NCI-H748 (cell line): Measurements from ENCODE around the gene LRP2.

Experiments
- DNase-seq: peaks from one replicate; lab custom pipeline; 2025; ENCODE audit not compliant: unreplicated experiment; lab: John Stamatoyannopoulos, UW

The LRP2 gene

DNA sequence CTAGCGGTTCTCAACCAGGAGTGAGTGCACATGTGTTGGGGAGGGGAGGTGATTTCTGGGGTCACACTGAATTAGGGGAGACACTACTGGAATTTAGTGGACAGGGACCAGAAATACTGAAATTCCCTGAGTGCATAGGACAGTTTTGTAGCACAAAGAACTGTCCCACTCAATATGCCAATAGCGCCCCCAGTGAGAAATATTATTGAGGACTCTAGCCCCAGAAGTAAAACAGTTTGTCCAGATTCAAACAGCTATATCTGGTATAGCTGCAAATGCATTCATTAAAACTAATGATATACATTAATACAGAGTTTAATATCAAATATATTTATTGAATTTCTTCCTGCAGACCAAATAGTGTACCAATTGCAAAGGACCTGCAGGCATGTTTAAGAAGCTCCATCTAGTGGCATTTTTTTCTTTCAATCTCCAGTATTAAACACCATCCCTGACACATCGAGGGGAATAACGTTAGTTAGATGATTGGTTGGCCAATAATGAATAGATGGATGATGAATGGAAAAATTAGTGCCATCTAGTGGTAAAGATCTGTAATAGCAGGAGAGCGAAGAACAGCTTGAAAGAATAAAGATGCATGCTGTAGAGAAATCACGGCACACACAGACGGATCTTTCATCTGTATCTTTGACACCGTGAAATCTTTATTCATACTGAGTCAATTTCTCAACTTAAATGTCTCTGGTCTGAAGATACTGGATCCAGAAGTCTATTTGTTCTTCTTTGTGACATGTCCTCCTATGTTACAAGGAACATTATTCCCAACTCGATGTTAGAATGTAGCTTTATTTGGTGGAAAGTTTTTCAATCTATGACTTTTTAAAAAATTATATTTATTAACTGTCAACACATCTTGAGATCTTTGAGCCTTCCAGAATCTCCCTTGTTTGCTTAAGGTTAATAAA lies 230.5 kb downstream of the LRP2 start:
- DNase-seq, result peak; percentile 71

DNA sequence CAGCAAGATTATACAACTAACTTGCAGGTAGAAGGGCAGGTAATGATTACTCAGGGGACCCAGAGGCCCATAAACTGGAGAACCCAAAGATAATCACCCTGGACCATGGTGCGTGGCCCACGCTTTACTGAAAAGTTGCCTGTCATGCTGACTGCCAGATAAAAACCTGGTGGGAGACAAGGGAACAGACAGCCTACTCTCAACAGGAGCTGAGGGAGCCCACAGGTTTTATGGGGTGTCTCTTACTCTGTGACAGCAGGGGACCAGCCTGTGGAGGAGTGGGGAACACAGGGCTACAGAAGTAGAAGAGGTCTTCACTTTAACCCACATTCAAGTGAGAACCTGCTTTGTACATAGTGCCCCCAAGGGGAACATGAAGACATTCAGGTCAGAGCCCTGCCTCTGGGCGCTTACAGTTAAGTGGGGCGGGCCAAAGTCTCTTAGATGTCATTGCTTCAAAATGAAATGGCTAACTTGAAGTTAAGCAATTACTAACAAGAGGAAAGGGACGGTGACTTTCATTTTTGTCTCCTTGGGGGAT lies 232.6 kb downstream of the LRP2 start:
- no peak for DNase-seq

DNA sequence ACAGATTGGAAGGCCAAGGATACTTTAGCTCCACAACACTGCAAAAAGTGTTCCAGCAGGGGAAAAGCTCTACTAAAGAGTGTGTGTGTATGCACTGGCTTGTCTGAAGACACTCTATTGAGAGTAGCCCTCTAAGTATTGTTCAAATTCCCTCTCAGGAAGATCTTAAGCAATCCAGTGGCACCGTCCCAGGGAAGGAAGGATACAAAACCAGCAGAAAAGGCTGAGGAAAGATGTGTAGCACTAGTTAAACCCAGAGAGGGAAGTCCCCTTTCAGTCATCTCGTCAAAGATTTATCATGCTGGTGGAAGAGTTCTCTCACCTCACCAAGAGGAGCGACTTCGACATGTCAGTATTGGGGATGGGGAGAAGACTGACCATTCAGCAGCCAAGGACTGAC lies 242.5 kb downstream of the LRP2 start:
- no peak for DNase-seq

DNA sequence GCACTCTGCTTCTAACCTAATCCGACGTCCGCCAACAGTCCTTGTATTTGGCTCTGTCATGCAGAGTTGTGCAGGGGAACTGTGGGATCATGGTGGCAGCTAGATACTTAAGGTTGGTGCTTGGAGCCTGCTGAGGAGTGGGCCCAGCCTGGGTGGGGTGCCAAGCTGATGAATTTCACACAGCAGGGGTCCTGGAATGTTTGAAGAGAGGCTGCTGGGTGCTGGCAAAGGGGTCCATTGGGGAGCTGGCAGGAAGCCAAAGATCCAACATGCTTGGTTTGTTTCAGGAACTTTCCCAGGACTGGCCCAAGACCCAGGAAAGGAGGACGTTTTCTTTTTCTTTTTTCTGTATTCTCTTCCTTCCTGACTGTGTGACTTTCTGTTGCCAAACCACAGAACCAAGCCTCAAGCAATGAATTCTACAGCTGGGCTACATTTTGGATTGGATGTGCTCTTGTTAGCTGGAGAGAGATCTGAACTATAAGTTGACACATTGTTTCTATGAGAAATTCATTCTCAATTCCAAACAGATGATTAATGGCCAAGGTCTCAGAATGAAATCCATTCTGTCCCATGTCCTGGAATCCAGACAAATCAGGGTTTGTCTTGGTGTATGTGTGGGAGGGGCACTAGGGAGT lies 243.1 kb downstream of the LRP2 start:
- no peak for DNase-seq

DNA sequence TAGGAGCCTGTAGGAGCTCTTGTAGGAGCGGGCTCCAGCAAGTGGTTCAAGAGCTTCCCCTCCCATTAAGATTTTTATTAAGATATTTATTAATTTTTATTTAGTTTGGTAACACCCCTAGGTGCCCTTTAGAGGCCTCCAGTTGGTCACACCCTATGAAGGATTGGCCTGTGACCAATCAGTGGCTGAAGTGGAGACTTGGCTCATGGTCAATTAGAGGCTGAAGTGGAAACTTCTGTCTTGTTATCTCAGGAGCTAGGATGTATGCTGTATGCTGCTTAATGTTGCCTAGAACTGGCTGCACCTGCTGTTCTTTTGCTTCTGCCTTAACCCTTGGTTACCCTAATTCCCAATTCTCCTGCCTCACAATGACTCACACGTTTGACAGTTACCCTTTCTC lies 244.3 kb downstream of the LRP2 start:
- DNase-seq, result no peak

DNA sequence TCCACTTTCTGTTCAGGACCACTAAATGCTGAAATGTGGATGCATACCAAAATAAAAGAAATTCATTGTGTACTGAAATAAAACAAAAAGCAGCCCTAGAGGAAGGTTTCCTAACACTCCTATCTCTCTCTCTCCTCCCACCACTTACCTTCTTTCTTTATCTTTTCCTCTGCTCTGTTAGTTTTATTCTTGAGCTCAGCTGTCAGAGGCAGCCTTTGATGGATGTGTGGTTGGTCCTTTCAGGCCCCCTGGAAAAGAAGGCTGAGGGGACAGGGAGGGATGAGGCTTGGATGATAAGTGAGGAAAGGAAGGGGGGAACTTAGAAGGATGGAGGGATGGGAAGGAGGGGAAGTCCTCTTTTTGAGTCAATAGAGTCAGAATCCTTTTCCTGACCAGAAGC lies 245.3 kb downstream of the LRP2 start:
- DNase-seq, result no peak

DNA sequence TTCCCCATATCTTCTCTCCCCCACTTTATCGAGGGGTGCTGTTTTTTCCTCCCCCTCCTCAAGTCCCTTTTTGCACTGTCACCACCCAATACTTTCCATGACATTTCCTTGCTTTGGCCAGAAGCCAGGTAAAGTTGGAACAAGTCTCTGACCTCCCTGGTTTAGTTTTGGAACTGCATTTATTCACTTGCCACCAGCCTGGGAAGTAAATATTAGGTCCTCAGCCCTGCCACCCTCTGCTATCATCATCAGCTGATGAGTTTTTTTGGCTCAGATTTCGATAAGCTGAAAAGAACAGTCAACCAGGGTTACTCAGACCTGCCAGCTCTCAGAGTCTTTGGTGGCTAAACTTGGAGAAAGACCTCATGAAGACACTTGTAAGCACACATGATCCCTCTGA lies 246.0 kb downstream of the LRP2 start:
- no peak for DNase-seq

DNA sequence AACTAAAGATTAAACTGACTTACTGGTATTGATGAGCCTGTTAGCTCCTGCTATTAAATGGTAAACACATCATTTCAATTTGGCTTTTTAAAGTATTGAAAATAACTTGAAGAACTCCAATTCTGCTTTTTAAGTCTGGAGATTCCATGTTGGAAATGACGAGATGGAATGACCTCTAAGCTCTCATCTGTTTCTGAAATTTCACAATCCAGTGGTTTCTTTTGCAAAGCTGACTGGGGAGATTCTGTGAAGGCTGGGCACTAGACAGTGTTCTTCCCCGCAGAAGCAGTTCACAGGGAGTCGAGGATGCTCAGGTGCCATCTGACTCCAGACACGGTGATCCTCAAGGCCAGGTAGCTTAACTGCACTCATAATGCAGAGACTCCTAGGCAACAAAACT lies 248.3 kb downstream of the LRP2 start:
- no peak for DNase-seq

DNA sequence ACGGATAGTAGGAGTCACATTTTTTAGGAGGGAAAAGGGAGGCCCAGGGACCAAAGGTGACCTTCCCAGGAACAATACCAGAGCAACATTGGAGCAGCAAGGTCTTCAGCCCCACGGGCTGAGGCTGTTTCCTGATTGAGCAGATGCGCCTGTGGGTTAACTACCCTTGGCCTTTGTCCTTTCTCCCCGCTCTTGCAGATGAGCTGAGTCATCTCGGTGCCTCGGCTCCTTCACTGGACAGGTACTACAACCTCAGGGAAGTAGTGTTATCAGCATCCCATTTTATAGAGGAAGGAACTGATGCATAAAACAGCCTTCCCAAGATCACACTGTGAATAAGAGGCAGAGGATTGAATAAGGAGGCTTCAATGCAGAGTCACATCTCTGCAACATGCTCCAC lies 249.5 kb downstream of the LRP2 start:
- no peak for DNase-seq

DNA sequence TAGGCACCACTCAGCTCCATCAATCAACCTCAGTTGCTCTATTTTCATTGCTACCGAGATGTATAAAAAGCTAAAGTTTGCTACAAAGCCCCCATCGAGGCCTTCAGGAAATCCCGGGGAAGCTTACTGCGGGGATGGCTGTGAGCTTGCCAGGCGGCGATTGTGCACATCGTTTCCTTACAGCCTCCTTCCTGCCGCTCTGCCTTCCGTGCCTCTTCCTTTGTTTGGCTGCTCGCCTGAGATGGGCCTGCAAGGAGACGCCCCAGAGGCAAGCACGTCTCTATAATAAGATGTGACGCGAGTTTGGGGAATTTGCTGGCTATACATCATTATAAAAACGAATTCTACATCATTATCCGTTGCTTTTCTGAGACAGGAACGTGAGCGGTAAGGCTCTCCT lies 251.4 kb downstream of the LRP2 start:
- DNase-seq, result peak; percentile 23

DNA sequence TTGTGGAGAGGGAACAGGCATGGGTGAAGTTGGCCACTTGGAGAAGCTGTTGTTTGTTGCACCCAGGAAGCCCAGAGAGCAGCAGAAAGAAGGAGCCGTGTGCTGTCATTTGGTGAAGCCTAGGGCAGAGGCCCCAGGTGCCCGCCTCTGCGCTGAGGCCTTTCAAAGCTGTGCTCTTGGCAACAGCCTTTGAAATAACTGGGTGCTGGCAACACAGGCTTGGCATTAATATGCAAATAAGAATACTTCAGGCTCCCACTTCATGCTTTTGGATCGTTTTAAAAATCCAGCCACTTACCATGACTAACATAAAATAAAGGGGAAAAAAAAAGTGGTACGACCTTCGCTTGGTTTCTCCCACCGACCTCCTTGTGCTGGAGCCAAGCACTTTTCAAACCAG lies 251.9 kb downstream of the LRP2 start:
- no peak for DNase-seq

DNA sequence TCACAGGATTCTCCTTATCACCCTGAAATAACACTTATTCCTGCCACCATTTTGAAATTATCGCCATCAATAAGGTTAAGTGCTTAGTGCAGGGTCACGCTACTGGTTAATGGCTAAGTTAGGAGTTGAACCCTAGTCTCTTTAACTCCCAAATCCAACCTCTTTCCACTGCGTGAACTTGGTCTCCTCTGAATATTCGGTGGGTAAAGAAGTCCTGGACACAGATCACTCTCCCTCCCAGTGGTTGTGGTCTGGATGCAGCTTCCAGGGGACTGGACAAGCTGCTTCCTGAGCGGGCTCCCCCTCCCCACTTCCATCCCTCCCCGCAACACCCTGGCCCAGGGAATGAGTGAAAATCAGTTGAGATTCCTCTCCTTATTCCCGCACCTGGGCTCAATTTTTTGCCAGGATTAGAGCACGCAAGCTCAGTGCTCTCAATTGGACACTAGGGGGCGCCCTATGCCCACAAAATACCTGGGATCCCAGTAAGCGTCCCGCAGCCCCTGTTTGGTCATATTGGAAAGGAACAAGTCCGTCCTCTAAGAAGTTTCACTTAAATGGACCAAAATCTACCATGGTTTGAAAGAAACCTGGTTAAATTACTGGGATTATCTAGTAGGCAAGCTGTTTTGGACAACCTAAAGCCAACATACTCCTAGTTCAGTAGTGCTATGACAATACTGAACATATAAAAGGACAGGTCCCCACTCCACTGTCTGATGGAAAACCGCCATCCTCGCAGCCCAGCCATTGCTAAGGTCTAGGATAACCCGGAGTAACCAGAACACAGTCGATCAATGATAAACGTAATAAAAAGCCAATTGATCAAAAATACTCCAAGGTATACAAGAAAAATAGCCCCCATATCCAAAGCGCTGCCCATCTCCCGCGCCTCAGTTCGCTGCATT lies 252.6 kb downstream of the LRP2 start:
- peak; percentile 79 for DNase-seq

DNA sequence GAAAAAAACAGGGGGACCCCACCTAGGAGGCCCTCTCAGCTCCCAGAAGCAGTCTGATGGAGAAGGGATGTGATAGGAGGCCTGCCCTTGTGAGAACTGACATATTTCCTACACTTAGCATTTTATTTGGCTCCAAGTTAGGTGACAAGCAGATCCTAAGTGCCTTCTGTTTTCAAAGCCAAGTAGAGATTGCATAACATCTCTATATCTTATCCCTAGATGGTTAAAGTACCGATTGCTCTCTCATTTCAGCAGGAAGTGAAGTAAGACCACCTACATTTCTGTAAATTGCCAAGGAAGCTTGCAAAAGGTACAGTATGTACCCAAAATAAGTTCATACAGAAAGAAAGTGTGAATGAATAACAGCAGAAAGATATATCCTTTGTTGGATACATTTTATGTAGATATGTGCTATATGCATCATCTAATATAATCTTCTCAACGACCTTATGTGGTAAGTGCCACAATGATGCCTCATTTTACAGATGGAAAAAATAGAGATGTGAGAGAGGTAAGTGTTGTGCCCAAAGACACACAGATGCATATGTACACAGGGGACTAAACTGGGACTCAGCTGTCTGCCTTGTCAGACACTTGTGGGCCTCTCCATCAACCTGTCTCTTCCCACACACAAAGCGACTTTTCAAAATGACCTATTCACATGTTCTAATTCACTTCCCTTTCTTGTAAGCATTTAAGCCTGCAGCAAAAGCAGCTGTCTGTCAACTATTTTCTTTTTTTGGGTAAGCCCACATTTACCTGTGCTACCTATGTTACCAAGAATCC lies 254.0 kb downstream of the LRP2 start:
- DNase-seq, result no peak

DNA sequence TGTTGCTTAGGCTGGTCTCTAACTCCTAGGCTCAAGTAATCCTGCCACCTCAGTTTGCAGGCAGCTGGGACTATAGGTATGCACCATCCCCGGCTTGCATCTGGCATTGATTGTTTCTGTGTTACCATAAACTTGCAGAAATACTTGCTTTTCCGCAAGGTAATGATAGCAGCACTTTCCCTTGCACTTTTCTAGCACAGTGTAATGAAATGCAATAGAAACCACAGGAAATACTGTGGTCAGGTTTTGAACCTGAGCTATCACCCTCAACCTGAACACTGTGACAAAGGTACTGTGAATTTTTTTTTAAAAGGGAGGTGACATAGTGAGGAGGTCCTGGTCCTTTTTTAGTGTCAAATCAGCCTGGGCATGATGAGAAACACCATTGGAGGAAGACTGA lies 254.7 kb downstream of the LRP2 start:
- DNase-seq, result no peak

DNA sequence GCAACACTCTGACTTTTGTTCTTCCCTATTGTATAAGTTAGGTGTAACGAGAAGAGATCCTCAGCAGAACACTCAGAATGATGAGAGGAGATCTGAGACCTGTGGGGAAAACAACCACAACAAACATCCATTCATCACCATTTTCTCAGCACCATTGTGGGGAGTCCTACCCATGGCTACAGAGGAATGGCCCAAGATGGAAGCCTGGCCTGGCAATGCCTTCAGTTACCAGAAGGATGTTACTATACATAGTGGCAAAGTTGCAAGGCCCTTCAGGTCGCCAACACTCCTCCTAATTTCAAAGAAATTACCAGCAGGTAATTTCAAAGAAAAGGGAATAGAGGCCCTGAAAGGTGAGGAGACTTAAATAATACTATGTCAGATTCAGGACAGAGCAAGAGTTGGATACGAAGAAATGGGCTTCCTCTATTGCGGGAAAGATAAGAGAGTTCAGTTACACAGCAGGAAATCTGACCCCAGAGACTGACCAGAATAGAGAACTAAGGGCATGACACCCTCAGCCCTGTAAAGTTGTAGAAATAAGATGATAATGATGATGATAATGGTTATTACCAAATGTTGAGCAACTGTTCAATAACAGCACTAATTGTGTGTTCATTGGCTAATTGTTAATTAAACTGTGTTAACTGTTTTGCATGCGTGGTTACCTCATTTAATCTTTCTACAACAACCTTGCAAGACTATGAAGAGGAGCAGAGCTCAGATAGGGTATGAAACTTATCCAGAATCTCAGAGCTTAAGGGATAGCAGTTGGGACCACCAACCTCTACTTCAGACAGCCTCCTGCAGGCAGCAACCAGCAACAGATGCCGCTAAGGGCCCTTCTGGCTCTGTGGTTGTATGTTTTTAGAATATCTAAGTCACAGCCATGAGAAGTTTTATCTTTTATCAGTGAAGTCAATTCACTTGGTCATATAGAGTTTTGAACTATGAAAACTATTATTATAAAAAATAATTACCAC lies 255.5 kb downstream of the LRP2 start:
- no peak for DNase-seq

DNA sequence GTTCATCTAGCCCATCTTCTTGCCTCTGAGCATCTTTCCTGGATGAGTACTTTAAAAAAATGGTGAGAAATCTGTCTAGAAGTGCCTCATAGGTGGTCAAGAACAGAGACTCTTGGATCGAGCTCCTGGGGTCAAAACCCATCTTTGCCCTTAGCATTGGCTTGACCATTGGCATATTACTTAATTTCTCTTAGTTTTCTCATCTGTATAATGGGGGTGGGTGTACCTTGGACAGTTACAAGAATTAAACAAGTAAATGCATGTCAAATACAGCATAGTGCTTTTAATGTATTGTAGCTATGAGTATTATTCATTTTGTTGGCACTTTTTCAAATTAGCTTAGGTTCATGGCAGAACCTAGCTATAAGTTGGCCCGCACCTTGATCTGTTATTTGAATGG lies 256.2 kb downstream of the LRP2 start:
- no peak for DNase-seq

DNA sequence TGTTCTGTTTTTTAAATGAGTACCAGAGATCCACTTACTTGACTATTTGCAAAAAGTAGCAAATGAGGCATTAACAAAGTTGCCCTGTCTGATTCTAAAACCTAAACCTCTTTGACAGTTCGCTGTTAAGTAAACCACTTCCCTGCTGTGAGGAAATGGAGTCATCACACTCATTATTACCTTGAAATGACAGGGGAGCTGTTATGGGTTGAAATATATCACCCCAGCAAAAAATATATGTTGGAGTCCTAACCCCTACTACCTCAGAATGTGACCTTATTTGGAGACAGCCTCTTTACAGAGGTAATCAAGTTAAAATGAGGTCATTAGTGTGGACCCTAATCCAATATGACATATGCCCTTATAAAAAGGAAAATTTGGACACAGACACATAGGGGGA lies 256.9 kb downstream of the LRP2 start:
- DNase-seq, result peak; percentile 49

DNA sequence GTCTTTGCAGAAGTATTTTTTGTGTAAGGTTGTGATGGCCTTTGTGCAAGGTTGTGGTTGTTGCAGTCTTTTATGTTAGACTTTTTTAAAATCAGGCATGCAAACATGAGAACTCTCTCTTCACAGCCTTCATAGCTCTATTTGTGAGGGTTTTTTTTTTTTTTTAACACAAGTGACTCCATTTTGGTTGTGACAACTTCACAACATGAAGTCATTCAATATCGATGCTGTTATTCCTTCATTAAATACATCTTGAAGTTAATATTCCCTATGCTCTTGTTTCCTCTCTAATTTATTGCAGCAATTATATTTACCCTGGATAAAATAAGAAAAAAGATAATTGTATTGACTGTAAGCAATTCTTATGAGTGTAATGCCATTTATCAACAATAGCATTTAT lies 257.5 kb downstream of the LRP2 start:
- DNase-seq, result no peak

DNA sequence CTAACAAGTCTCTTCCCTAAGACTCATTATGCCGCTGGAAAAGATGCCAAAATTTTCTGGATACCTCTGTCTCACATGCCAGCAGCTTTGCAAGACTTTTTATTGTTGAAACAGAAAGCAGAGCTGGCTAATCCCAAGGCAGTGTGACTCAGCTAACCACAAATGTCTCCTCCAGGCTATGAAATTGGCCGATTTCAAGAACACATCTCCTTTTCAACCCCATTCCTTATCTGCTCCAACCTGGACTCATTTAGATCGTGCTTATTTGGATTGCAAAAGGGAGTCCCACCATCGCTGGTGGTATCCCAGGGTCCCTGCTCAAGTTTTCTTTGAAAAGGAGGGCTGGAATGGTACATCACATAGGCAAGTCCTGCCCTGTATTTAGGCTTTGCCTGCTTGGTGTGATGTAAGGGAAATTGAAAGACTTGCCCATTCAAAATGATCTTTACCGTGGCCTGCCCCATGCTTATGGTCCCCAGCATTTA lies 266.7 kb downstream of the LRP2 start:
- no peak for DNase-seq
